ENCODE data around the gene GID8. TPM values are rescaled to one million over a fixed set of nuclear protein-coding genes. Genes with fewer than 3 reads are reported as not detected.

GID8 gene
- total and polyA plus RNA-seq, 2 of the 13 experiments (the other 11 are each of a cell fraction or from before 2014, with no cell fraction given): 39.6 to 59.8 TPM

- TF ChIP-seq RARA (CRISPR knock-in tag; IDR thresholded peaks at IDR 0.05) (peak; percentile 81), ZNF225 (CRISPR knock-in tag; IDR thresholded peaks at IDR 0.05) (no peak), AGO2 (optimal IDR thresholded peaks at IDR 0.05; ENCODE audit: low read depth, low read length) (no peak), KAT8 (CRISPR knock-in tag; IDR thresholded peaks at IDR 0.05) (no peak), ZNF766 (CRISPR knock-in tag; IDR thresholded peaks at IDR 0.05; ENCODE audit: borderline replicate concordance) (peak; percentile 76; the same call in 1 of the 2 replicates), PPARG (CRISPR knock-in tag; conservative IDR thresholded peaks at IDR 0.05) (no peak), ZNF598 (CRISPR knock-in tag; IDR thresholded peaks at IDR 0.05; ENCODE audit: borderline replicate concordance) (no peak), MIER2 (CRISPR knock-in tag; IDR thresholded peaks at IDR 0.05) (no peak), ZNF576 (CRISPR knock-in tag; IDR thresholded peaks at IDR 0.05) (no peak), HOXA3 (CRISPR knock-in tag; IDR thresholded peaks at IDR 0.05) (peak; percentile 64; the same call in 1 of the 2 replicates), PITX1 (CRISPR knock-in tag; IDR thresholded peaks at IDR 0.05) (no peak), ATF7-NPFF (CRISPR knock-in tag; IDR thresholded peaks at IDR 0.05; ENCODE audit: low read depth) (no peak), ZNF747 (CRISPR knock-in tag; IDR thresholded peaks at IDR 0.05; ENCODE audit: borderline replicate concordance) (no peak), ZNF562 (CRISPR knock-in tag; IDR thresholded peaks at IDR 0.05; ENCODE audit: borderline replicate concordance) (no peak), MAZ (IDR thresholded peaks at IDR 0.05; ENCODE audit: borderline replicate concordance, low read depth, low read length) (no peak), MAZ (CRISPR knock-in tag; IDR thresholded peaks at IDR 0.05; ENCODE audit: low read depth) (no peak), ZNF101 (CRISPR knock-in tag; IDR thresholded peaks at IDR 0.05; ENCODE audit: borderline replicate concordance, low read depth) (no peak), ZNF12 (CRISPR knock-in tag; IDR thresholded peaks at IDR 0.05) (no peak), ZNF30 (CRISPR knock-in tag; IDR thresholded peaks at IDR 0.05) (no peak), MTA1 (CRISPR knock-in tag; IDR thresholded peaks at IDR 0.05; ENCODE audit: borderline replicate concordance) (peak; percentile 39; the same call in 1 of the 2 replicates), TEAD3 (CRISPR knock-in tag; optimal IDR thresholded peaks at IDR 0.05; ENCODE audit: borderline replicate concordance) (peak; percentile 7), EP300 (IDR thresholded peaks at IDR 0.05; ENCODE audit: low read depth in 2 of 2, low read length in 2 of 2) (peak in 1 of 2 experiments; percentile 67; a peak in 2 of 4 replicates), EP300 (CRISPR knock-in tag; IDR thresholded peaks at IDR 0.05; ENCODE audit: borderline replicate concordance) (0 out of 2 replicates have a peak, but pooled peaks have one; percentile 63), ZBTB7B (CRISPR knock-in tag; IDR thresholded peaks at IDR 0.05) (peak; percentile 74), SAP130 (CRISPR knock-in tag; IDR thresholded peaks at IDR 0.05; ENCODE audit: low read depth) (peak; percentile 28; the same call in 1 of the 2 replicates), ZNF792 (CRISPR knock-in tag; IDR thresholded peaks at IDR 0.05) (peak; percentile 39; the same call in 1 of the 2 replicates), NBN (conservative IDR thresholded peaks at IDR 0.05) (no peak)
- TF ChIP-seq, protein P1, sequence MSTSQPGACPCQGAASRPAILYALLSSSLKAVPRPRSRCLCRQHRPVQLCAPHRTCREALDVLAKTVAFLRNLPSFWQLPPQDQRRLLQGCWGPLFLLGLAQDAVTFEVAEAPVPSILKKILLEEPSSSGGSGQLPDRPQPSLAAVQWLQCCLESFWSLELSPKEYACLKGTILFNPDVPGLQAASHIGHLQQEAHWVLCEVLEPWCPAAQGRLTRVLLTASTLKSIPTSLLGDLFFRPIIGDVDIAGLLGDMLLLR (CRISPR knock-in tag; IDR thresholded peaks at IDR 0.05): 0 out of 2 replicates have a peak, but pooled peaks have one; percentile 44
- TF ChIP-seq, protein P2, sequence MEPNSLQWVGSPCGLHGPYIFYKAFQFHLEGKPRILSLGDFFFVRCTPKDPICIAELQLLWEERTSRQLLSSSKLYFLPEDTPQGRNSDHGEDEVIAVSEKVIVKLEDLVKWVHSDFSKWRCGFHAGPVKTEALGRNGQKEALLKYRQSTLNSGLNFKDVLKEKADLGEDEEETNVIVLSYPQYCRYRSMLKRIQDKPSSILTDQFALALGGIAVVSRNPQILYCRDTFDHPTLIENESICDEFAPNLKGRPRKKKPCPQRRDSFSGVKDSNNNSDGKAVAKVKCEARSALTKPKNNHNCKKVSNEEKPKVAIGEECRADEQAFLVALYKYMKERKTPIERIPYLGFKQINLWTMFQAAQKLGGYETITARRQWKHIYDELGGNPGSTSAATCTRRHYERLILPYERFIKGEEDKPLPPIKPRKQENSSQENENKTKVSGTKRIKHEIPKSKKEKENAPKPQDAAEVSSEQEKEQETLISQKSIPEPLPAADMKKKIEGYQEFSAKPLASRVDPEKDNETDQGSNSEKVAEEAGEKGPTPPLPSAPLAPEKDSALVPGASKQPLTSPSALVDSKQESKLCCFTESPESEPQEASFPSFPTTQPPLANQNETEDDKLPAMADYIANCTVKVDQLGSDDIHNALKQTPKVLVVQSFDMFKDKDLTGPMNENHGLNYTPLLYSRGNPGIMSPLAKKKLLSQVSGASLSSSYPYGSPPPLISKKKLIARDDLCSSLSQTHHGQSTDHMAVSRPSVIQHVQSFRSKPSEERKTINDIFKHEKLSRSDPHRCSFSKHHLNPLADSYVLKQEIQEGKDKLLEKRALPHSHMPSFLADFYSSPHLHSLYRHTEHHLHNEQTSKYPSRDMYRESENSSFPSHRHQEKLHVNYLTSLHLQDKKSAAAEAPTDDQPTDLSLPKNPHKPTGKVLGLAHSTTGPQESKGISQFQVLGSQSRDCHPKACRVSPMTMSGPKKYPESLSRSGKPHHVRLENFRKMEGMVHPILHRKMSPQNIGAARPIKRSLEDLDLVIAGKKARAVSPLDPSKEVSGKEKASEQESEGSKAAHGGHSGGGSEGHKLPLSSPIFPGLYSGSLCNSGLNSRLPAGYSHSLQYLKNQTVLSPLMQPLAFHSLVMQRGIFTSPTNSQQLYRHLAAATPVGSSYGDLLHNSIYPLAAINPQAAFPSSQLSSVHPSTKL (CRISPR knock-in tag; IDR thresholded peaks at IDR 0.05): peak; percentile 64
Observed at GRCh38 chr20:62913043-62913630, 24.8 kb upstream of the GID8 start (continued).
